GM21526 (cell line): ENCODE data around the gene PTCH2.

Experiments used
- ATAC-seq: cut with Tn5 transposase; IDR thresholded peaks from one replicate; pipeline ENCODE4 v1.9.1; 2021; ENCODE audit warnings: moderate library complexity; ENCODE audit not compliant: unreplicated experiment, low FRiP score

Gene PTCH2, protein sequence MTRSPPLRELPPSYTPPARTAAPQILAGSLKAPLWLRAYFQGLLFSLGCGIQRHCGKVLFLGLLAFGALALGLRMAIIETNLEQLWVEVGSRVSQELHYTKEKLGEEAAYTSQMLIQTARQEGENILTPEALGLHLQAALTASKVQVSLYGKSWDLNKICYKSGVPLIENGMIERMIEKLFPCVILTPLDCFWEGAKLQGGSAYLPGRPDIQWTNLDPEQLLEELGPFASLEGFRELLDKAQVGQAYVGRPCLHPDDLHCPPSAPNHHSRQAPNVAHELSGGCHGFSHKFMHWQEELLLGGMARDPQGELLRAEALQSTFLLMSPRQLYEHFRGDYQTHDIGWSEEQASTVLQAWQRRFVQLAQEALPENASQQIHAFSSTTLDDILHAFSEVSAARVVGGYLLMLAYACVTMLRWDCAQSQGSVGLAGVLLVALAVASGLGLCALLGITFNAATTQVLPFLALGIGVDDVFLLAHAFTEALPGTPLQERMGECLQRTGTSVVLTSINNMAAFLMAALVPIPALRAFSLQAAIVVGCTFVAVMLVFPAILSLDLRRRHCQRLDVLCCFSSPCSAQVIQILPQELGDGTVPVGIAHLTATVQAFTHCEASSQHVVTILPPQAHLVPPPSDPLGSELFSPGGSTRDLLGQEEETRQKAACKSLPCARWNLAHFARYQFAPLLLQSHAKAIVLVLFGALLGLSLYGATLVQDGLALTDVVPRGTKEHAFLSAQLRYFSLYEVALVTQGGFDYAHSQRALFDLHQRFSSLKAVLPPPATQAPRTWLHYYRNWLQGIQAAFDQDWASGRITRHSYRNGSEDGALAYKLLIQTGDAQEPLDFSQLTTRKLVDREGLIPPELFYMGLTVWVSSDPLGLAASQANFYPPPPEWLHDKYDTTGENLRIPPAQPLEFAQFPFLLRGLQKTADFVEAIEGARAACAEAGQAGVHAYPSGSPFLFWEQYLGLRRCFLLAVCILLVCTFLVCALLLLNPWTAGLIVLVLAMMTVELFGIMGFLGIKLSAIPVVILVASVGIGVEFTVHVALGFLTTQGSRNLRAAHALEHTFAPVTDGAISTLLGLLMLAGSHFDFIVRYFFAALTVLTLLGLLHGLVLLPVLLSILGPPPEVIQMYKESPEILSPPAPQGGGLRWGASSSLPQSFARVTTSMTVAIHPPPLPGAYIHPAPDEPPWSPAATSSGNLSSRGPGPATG

DNA sequence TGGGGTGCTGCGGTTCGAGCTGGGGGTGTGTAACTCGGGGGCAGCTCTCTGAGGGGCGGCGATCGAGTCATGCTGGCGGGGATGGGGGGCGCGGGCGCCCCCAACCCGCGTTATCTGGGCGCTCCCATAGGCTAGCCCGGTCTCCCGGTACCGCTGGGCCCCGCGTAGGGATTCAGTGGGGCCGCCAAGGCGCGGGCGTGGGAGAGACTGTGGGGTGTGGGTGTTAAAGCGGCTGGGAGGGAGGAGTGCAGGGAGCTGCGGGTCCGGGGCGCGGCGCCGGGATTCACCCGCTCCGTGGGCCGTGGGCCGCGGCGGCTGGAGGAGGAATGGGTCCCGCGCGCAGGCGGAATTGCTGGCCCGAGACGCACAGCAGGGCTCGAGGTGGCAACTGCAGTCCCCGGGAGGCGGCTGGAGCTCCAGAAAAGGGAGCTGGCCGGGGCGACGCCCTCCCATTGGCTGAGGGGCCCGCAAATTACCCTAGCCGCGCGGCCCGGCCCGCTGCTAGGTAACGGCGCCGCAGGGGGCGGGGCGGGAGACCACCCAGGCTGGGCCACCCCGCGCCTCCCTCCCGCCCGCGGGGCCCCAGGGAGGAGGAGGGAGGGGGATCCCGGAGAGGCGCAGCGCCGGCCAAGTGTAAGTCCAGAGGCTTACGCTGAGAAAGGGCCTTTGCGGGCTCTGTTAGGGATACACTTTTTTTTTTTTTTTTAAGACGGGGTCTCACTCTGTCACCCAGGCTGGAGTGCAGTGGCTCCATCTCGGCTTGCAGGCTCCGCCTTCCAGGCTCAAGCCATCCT lies at the start of gene PTCH2:
PTCH2 (minus strand) TSS at position 392 of the 794 bp plus-strand sequence; CDS start at position 71, 321 bp downstream.
- ATAC-seq: no peak

DNA sequence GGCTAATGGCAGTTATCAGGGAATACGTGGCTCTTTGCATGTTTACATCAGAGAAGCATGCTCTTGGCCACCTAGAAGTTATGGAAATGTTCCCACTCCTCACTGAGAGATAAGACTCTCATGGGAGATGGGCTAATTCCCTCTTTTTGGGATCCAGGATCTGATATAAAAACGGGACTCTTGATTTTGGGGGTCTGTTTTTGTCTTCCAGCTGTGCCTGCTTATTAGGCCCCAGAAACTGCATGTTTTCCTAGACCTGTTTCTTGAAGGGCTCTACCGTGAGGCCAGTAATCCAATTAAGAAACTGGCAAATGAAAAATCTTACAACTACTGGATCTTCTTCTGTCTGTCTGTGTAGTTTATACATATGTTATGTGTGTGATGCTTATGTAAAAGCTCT lies 47.0 kb upstream of the PTCH2 start:
- no peak for ATAC-seq

- no peak for ATAC-seq
Measured at GRCh38 chr1:44885406-44885805, 42.4 kb upstream of the PTCH2 start.

- ATAC-seq: no peak
Measured at GRCh38 chr1:44884746-44885145, 41.7 kb upstream of the PTCH2 start.

GRCh38 chr1:44881011-44881632 lies 38.1 kb upstream of the PTCH2 start:
- no peak for ATAC-seq

DNA sequence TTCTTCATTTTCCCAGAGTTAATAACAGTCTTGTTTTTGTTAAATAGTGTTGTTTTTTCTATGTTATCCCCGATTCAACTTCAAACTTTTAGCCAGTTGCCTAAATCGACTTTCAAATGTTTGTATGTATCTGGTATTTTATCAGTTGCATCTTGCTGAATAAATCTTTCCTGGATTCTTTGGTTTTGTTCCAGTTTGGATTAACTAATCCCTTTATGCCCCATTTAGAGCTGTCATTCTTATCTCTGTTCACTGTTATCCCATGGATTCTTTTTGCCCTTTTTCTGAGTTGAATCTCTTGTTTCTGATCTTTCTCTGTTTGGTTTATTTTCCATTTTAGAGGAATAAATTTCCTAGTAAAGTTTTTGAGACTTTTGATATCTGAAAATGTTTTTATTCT lies 31.1 kb upstream of the PTCH2 start:
- no peak for ATAC-seq

DNA sequence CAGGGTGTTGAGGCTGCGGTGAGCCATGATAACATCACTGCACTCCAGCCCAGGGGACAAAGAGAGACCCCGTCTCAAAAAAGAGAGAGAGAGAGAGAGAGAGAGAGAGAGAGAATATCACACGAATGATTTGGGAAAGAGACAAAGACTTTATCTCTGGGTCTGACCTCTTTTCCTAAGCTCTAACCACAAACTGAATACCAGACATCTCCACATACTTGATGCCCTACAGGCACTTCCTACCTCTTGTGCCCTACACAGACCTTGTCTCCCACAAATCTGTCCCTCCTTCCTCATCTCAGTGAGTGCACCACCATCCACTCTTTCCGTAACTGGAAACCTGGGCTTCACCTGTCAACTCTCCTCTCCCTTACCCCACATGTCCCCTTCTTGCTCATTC lies 27.0 kb upstream of the PTCH2 start:
- no peak for ATAC-seq

DNA sequence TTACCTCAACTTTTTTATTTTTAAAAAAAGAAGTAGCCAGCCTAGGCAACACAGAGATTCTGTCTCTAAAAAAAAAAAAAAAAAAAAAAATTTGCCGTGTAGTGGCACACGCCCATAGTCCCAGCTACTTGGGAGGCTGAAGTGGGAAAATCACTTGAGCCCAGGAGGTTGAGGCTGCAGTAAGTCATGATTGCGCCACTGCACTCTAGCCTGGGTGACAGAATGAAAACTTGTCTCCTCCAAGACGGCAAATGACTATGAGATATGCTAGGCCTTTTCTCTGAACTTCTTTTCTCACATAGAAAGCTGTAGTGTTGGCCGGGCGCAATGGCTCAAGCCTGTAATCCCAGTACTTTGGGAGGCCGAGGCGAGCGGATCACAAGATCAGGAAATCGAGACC lies 24.7 kb upstream of the PTCH2 start:
- ATAC-seq: no peak

DNA sequence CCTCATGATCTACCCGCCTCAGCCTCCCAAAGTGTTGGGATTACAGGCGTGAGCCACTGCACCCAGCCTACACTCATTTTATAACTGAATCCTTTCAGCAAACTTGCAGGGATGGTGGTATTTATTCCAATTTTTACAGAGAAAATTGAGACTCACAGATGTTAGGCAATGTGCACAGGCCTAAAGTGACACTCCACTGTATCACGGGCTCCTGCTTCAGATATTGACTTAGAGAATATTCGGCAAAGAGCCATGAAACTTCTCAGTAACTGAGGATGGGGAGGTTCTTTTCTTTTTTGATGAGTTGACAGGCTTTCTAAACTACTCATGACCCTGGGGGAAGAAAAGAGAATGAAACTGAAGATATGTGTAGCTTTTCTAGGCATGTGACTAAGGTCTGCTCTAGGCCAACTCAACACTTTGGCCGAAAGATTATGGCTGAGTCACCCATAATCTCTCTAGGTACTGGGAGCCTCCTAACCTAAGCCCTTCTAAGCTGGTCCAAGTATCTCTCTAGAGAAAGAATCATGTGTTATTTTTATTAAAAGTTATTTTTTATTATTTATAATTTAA lies 19.9 kb upstream of the PTCH2 start:
- ATAC-seq: no peak

GRCh38 chr1:44860891-44861425 lies 17.9 kb upstream of the PTCH2 start:
- ATAC-seq: no peak

DNA sequence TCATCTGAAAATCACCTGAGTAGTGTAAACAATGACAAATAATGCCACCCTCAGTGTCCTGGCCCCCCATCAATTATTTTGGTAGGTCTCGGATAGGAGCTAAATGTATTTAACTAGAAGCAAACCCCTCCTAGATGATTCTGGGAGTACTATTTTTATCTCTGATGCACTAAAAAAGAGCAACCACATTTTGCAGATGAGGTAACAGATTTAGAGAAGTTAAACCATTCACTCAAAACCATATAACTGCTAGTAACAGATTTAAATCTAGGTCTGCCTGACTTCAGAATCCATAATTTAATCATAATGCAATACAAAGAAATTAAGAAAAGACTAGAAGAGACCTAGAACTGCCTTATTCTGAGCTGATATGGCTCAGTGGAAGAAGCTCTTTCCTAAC lies 17.3 kb upstream of the PTCH2 start:
- no peak for ATAC-seq

DNA sequence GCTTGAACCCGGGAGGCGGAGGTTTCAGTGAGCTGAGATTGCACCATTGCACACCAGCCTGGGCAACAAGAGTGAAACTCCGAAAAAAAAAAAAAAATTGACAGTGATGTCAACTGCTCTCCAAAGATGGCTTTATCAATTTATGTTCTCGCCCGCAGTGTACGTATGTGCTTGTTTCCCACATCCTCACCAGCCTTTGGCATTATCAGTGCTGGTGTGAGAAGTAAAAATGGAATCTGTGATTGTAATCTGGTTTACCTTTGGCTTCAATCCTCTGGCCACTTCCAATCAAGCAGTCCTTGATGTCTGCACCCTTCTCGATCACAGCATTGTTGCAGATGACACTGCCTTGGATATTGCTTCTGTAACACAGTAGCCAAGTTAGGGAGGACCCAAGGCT lies 14.4 kb upstream of the PTCH2 start:
- no peak for ATAC-seq

GRCh38 chr1:44855742-44856141 lies 12.7 kb upstream of the PTCH2 start:
- ATAC-seq: no peak

DNA sequence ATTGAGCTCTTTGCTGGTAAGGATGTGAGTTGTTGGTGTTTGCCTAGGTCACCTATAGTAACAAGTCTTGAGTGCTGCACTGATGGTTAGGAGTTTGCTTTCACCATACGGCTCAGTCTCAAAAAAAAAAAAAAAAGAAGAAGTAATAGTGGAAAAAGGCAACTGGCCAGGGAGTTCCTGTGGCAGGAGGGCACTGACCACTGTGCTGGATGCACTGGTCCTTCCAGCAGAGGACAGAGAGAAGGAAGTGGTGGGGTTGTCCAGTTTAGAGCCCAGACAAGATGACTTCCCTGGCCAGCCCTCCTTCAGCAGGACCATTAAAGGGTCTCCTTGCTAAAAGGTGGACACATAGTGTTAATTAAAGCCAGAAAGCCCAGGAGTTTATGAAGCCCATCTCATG lies 11.9 kb upstream of the PTCH2 start:
- ATAC-seq: no peak

DNA sequence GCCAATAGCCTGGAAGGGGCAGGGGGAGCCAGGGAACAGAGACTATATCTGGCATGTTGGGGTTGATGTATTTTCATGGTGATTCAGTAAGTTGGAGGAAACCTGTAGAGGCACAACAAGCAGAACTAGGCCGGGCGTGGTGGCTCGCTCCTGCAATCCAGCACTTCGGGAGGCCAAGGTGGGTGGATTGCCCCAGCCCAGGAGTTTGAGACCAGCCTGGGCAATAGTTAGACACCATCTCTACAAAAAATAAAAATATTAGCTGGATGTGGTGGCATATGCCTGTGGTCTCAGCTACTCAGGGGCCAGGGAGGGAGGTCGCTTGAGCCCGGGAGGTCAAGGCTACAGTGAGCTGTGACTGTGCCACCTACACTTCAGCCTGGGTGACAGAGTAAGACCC lies 10.1 kb upstream of the PTCH2 start:
- ATAC-seq: no peak

GRCh38 chr1:44851308-44851707 lies 8.3 kb upstream of the PTCH2 start:
- ATAC-seq: no peak

- no peak for ATAC-seq
Measured at GRCh38 chr1:44849575-44850132, 6.6 kb upstream of the PTCH2 start.

- no peak for ATAC-seq
Measured at GRCh38 chr1:44848456-44849181, 5.6 kb upstream of the PTCH2 start.
